Bronchus fibroblast of lung (primary cell): Measurements from ENCODE around the gene LEF1. TPM values are rescaled to one million over a fixed set of nuclear protein-coding genes. Genes with fewer than 3 reads are reported as not detected.

Experiments
- total RNA-seq: library from RNA; depleted of rRNA; stranded (reverse); fragments of >200 nt; gene quantifications from 2 replicates; pipeline ENCODE4 v1.2.3, GENCODE V29; 2015

Gene LEF1
- total RNA-seq: 3.7 and 4.2 TPM in 2 replicates

GRCh38 chr4:108168671-108169523, at the start of gene LEF1:
Gene LEF1 (minus strand): TSS chr4:108168932. CDS start chr4:108167767, 1,165 bp downstream.

Other genes with a start within 250 kb of the LEF1 start
- gene CYP2U1, start 237.4 kb downstream of the LEF1 start, total RNA-seq: 5.2 and 7.1 TPM in 2 replicates
- gene HADH, start 179.0 kb downstream of the LEF1 start, total RNA-seq: 27.8 and 28.1 TPM in 2 replicates